Measurements from ENCODE around the gene DDX21. TPM values are rescaled to one million over a fixed set of nuclear protein-coding genes. Genes with fewer than 3 reads are reported as not detected.

DDX21 gene
- total RNA-seq, 1 donor from 2014 or later: 31.0 TPM

Other genes with a start within 250 kb of the DDX21 start
- 29.8 TPM for gene CCAR1, start 234.9 kb upstream of the DDX21 start, total RNA-seq
- 0.19 TPM for gene STOX1, start 128.6 kb upstream of the DDX21 start, total RNA-seq
- 26.7 TPM for gene DDX50, start 54.9 kb upstream of the DDX21 start, total RNA-seq
- gene KIFBP, start 32.6 kb downstream of the DDX21 start, total RNA-seq: 54.9 TPM
- 52.1 TPM for gene SRGN, start 131.9 kb downstream of the DDX21 start, total RNA-seq
- 31.7 TPM for gene VPS26A, start 168.0 kb downstream of the DDX21 start, total RNA-seq
- gene SUPV3L1, start 224.1 kb downstream of the DDX21 start, total RNA-seq: 30.0 TPM

Measured in cardiac septum (tissue), 1 donor.